GM18511 (cell line): Measurements from ENCODE around the gene BBS4.
"Not testable (repeated sequence)": the region's sequence is repeated elsewhere in the genome, so short reads cannot be mapped to it uniquely, and the experiment has no call there.

Experiments used
- ATAC-seq: cut with Tn5 transposase; IDR thresholded peaks from one replicate; pipeline ENCODE4 v1.9.1; 2021; ENCODE audit warnings: mild to moderate bottlenecking, moderate library complexity; ENCODE audit not compliant: unreplicated experiment

The BBS4 gene, protein sequence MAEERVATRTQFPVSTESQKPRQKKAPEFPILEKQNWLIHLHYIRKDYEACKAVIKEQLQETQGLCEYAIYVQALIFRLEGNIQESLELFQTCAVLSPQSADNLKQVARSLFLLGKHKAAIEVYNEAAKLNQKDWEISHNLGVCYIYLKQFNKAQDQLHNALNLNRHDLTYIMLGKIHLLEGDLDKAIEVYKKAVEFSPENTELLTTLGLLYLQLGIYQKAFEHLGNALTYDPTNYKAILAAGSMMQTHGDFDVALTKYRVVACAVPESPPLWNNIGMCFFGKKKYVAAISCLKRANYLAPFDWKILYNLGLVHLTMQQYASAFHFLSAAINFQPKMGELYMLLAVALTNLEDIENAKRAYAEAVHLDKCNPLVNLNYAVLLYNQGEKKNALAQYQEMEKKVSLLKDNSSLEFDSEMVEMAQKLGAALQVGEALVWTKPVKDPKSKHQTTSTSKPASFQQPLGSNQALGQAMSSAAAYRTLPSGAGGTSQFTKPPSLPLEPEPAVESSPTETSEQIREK

DNA sequence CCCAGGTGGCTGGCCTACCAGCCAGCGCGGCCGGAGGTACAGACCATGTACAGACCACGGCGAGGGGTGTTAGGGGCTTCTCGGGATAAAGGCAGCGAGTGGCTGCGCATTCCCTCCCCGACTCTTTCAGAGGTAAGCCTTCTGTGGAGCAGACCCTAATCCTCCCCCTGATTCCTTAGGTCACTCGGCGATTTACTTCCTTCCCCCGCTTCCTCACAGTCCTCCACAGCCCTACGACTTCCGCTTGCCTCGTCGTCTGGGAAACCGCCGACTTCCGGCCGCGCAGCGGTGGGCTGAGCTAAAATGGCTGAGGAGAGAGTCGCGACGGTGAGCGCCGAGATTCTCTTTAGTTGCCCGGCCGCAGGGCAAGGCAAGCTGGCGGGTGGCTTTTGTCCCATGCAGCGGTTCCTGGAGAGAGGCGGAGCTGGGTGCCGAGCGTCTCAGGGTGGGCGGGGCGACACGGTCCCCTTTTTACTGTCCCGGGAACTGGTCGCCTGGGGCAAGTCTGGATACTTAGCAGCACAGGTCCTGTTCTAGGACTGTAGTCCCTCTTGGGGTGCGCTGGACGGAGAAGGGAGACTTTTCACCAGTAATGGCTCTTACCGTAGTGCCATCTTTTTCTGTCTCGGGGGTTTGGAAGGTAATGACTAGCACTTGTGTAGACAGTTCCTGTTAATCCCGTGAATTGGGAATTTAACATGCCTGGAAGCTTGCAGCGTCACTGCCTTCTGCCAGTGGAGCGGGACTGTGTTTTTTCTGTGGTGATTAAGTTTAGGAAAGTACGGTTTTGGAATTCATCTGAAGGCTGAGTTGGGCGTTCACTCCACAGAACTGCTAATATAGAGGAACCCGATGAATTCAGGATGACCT lies at the start of gene BBS4, which contains the start of gene HIGD2B:
TSS of gene BBS4 (plus strand) at position 283 of the 870 bp plus-strand sequence. CDS start at position 304, 21 bp downstream.
TSS of gene HIGD2B (minus strand) at position 258 of the 870 bp plus-strand sequence. CDS start 9,808 bp downstream, outside the sequence.
- ATAC-seq, result peak; percentile 97

DNA sequence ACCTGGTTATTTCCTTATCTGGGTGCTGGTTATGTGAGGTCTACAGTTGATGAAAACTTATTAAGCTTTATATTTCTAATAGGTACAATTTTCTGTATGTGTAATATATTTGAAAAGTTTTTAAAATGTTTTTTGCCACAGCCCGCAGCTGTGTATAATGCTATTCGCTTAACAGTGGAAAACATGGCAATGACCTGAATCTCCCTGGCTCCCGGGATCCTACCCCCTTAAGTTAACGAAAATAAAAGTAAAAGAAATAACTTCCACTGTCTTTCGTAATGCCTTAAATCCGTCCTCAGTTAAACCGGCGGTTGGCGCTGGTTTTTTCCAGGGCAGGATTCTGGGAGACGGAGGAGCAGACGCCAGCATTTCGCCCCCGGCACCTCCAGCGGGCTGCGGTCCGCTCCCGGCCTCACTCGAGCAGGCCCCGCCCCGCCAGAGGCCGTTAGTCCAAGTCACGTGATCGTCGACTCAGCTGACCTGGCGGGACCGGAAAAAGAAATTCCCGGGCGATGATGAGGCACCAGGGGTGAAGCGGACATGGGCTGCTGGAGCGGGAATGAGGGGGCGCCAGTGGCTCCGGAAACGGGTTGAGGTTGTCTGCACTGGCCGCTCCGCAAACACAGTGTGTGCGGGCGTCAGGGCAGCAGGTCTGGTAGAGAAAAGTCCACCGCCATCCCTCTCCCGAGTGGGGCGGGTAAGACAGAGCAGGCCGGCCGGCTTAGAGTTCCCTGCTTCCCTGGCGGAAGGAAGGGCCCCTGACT lies 49.3 kb upstream of the BBS4 start:
- peak; percentile 84 for ATAC-seq

DNA sequence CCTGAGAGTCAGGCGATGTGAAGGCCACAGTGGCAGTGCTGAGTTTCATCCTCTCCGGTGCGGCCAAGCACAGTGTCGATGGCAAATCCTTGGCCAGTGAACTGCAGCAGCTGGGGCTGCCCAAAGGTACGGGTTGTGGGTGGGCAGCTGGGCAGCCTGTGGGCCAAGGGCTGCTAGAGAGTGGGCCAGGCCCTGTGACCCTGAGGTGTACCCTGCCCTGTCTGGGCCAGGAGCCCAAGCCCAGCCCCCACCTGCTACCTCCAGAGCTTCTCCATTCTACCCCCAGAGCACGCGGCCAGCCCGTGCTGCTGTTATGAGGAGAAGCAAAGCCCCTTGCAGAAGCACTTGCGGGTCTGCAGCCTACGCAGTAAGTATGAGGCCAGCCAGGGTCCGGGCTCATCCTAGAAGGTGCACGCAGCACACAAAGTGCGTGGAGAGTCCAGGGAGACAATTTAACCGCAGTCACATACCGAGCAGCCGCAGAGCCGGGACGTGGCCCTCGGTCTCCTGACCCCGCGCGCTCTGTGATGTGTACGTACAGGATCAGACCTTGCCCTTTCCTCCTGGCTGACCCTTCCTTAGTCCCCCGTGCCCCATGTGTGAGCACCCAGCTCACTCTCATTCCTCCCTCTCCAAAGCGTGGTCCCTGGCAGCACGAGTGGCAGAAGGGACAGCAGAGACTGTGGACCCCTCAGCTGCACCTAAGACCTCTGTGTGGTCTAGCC lies 46.1 kb upstream of the BBS4 start:
- not testable (repeated sequence) for ATAC-seq

DNA sequence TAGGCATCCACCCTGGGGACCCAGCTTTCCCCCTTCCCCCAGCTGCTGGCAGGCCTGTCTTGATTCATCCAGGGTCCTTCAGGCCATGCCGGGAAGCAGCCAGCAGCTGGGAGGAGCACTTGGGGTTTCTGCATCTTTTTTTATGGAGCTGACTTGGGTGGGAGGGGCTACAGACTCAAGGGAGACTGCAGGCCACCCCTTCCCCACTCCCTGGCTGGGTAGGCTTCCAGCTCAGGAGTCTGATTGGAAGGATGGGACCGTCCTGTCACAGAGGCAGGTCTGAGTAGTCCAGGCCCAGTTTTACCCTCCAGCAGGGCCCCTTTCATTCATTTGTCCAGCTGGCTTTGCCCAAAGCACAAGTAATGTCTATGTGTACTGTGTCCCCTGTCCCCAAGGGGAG lies 43.7 kb upstream of the BBS4 start:
- ATAC-seq, result not testable (repeated sequence)

DNA sequence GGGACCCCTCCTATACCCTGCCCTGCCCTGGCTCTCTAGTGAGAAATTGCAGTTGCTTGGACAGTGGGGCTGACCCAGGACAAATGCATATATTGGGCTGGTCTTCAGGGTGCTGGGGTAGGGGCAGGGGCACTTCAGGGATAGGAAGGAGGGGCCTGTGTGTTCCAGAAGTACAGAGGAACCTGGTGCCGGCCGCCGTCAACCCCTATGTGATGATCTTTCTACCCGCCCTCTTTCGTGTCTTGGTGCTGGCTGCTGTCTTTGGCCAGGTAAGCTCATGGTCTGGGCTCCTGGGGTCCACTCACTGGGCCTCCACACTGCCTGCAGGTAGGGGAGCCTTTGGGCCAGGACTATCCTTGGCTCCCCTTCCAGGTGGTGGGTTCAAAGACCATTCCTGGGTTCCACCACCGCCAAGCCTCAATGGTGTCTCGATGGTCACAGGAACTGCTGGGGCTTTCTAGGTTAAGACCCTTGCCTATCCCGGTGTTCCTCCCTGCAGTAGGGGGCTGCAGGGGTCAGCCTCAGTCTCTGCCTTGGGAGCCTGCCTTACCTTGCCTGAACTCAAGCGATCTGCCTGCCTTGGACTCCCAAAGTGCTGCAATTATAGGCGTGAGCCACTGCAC lies 37.3 kb upstream of the BBS4 start:
- not testable (repeated sequence) for ATAC-seq

DNA sequence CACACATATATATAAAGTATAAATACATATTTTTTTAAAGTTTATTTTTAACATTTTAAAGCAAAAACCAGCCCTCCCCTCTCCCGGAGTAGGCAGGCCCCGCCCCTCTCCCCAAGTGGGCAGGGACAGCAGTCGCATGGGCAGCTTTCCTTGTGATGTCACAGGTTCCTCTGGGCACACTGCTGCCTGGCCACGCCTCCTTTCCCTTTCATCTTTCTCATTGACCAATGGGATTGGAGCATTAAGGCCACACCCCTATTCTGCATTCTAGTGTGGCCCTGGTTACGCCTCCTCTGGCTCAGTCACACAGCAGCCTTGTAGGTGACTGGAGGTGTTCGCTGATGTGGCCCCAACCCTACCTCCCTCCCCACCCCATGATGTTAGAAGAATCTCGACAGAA lies 31.6 kb upstream of the BBS4 start, which contains the start of gene GOLGA6B:
TSS of gene GOLGA6B (plus strand) at position 301 of the 400 bp plus-strand sequence. CDS start at position 342, 41 bp downstream.
- not testable (repeated sequence) for ATAC-seq

DNA sequence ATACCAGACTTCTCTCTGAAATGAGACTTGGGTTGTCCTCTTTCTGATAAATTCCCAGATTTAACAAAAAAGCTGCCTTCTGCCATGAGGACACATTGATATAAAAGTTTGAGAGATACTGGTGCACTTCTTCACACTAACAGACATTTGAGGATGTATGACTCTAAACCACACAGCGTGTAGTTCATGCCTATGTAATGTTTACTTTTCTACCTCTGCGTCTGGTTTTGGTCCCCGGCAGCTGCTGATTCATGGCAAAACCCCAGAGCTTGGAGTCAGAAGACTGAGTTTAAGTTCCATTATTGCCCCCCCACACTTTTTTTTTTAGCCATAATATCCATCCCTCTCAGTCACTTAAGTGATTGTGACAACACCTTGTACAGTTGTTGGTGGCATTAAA lies 30.0 kb upstream of the BBS4 start:
- ATAC-seq, result not testable (repeated sequence)

DNA sequence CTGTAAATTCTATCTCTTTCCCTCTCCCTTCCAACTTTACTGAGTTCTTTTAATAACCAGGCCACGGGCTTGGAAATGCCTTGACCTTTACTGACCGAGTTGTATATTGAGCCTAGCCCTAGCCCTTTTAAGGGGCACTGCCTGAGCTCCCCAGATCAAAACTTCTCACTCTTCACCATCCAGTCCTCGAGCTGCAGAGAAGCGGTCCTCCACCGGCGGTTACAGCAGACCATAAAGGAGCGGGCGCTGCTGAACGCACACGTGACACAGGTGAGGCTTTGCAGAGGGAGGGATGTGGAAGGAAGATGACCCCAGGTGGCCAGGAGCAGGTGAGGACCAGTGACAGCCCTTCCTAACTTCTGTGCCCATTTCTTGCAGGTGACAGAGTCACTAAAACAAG lies 24.9 kb upstream of the BBS4 start:
- not testable (repeated sequence) for ATAC-seq

DNA sequence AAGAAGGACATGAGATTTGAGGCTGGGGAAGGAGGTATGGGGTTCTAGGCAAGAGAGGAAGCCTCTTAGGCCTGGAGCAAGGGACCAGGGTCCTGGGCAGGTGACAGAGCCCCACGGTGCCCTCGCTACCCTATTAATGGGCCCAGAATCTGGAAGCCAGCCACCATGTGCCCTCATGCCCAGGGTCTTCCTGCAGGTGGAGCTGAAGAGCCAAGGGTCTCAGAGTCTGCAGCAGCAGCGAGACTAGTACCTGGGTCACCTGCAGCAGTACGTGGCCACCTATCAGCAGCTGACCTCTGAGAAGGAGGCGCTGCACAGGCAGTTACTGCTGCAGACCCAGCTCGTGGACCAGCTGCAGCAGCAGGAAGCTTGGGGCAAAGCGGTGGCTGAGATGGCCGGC lies 22.1 kb upstream of the BBS4 start:
- not testable (repeated sequence) for ATAC-seq

DNA sequence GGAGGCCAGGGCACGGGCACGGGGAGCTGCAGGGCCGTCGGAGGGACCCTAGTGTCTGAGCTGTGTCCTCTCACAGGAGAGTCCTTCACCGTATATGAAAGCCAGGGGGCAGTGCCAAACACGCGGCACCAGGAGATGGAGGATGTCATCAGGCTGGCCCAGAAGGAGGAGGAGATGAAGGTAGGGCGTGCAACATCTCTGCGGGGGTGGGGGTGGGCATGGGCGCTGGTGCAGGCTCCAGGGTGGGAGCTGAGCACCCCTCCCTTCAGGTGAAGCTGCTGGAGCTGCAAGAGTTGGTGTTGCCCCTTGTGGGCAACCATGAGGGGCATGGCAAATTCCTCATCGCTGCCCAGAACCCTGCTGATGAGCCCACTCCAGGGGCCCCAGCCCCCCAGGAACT lies 20.3 kb upstream of the BBS4 start:
- ATAC-seq, result not testable (repeated sequence)

DNA sequence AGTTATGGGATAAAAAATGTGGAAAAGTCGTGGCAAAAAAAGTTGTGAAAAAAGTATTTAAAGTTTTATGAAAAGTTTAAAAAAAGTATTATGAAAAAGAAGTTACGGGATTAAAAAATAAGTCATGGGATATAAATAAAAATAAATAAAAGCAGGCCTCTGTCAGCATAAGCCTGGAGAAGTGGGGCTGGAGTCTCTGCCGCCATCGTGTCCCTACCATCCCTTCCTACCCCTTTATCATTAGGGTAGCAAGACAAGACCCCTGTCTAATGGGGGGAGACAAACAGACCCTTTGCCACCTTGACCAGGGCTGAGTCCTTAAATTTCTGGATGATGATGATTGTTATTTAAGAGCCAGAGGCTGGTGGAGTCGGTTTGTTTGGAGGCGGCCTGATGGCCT lies 16.2 kb upstream of the BBS4 start:
- ATAC-seq, result not testable (repeated sequence)

DNA sequence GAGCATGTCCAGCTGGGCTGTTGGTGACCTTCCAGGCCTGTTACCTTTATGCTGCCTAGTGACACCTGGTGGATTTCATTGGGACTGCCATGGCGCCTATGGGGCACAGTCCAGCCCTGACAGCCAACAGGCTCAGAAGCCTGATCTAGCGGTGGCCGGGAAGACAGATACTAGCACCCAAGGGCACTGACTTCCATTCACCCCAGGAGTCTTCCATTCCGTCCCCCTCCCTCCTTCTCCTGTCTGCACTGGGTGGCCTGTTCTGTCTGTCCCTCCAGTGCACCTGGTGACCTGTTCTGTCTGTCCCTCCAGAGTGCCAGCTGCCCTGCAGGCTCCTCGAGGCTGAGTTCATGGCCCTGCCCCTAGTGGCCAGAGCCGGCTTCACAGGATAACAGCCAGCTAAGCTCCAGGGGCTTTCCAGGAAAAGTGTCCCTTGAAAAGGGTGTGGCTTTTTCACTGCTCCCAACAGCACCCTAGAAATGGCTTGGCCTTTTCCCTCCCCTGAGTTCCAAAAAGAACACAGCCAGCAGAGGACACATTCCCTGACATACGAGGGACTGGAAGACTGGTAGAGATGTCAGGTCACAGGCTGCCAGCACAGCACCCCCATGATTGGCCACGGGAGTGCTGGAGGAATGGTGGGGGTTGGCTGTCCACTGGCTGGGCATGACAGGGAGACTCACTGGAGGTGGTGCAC lies 15.2 kb upstream of the BBS4 start:
- peak; percentile 86 for ATAC-seq

DNA sequence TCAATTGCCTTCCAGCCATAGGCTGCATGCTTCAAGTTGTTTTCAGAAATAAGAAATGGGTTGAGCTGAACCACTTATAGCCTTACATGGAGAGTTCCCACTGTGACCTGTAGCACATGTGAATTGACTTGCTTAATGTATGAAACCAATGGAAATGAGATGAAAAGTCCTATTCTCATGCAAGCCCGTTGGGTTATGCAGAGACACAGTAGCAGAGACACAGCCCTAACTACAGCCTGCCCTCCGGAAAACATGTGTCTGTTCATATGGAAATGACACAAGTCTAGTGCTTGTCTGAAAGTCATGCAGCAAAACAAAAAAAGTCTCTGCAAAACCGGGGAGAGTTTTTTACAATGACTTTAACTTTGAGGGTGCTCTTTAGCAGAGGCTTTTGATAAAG lies 14.5 kb upstream of the BBS4 start:
- ATAC-seq, result no peak

DNA sequence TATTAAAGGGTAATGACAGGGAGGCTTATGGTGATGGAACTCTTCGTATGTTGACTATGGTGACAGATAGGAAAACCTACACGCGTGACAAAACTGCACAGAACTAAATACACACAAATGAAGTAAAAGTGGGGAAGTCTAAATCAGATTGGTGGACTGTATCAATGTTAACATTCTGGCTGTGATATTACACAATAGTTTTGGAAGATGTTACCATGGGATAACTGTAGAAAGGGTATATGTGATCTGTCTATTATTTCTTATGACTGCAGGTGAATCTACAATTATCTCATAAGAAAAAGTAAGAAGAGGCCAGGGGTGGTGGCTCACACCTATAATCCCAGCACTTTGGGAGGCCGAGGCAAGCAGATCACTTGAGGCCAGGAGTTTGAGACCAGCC lies 9.2 kb upstream of the BBS4 start:
- ATAC-seq, result no peak

DNA sequence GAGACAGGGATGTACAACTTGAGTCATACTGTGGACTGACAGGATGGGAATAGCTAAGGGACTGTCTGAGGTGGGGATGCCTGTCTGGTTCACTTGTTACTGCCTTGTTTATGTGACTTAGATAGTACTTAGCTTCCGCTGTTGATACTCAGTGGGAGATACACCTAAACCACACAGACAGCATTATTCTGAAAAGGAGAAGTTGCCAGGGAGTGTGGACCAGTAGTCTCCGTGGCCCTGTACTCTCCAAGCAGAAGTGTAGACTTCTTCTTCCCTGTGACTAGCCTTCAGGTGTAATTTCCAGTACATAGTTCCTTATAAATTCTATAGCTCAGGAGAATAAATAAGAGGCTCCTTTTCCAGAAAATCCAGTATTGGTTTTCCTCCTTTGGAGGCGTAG lies 5.1 kb upstream of the BBS4 start:
- ATAC-seq, result no peak

DNA sequence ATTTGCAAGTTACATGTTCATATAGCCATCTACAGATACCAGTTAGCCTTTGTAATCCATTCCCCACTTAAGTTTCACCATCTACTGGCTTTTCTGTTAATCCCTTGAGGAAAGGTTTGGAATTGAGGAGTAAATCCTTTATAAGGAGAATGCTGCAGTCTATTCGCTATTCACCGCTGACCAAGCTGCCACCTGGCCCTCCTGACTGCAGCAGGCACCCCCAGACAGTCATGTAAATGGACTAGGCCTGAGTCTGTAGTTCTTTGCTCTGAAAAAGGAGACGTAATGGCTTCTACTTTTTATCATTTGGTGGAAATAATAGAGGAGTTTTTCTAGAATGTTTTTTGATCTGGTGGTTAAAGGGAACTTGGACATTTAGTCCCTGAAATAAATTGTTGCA lies 3.2 kb upstream of the BBS4 start:
- no peak for ATAC-seq

DNA sequence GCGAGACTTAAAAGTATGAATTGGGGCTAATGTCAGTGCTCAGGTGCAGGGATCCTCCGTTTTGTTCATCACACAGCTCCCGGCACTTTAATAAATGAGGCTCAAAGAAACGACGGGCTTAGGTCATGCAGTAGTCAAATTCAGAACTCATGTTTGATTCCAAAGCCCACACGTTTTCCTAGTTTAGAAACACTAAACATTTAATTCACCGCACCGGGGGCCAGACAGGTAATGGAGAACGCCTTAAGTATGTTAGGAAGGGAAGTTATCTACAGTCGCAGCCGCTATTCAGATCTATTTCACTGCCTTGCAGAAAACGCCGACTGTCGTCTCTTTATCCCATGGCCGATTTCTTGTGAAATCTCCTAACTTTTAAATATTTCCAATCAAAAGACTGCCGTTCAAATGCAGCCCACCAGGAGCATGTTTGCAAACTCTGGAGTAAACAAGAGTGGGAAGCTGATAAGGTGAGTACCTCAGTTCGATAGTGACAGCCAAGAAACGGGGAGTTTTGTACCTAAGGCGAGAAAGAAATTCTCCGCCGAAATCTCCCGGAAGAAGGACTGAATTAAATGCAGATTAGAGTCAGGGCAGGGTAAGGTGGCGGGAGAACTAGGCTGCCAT lies 594 bp upstream of the BBS4 start:
- ATAC-seq, result no peak

DNA sequence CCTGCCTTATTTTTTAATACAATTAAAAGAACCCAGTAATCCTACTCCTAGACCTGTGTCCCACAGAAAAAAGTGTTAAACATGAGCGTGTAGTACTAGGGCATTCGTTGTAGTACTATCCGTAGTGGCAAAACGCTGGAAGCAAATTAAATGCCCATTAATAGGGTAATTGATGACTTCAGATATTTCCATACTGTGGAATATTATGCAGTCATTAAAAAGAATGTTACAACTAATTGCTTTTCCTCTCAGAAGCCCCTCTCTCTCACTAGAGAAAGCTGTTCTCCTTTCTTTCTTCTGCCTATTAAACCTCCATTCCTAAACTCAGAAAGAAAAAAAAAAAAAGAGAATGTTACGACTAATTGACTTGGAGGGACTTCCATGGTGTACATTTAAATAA lies 2.7 kb downstream of the BBS4 start:
- ATAC-seq, result no peak
